Measurements from ENCODE around the gene ZNF565. TPM values are rescaled to one million over a fixed set of nuclear protein-coding genes. Genes with fewer than 3 reads are reported as not detected.

ZNF565 gene
- total and polyA plus RNA-seq, 2 of the 13 experiments (the other 11 are each of a cell fraction or from before 2014, with no cell fraction given) = 1.8 to 5.2 TPM

DNA sequence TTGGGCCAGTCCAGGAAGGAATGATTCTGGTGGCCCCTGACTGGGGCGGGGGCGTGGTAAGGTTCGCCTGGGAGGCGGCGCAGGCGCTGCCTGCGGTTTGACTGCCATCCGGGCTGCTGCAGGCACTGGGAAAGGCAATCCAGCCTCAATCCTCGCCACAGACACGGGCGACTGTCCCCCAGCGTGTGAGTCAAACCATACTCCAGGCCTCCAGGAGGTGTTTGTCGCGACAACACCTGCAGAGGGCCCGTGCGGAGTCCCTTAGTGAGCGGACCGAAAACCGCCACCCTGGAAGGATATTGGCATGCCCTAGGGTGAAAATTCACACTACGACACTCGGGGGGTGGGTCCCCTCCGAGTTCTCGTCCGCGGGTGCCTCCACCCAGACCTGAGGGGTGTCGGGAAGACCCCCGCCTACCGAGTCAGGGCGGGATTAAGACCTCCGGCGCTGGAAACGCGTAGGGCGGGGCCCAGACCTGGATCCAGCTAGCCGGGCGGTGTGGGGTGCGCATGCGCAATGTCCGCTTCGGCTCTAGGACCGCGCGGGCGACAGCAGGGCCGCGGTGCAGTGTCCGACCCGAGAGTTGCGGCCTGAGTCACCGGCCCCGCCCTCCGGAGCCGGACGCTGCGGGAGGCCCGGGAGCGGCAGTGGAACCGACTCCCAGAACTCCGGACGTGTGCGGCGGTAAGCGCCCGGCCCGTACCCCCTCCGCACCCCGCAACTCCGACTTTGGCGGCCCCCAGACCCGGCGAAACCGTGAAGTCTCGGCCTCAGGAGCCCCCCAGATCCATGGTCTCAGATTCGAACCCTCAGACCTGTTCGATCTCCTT, 74.8 kb downstream of the ZNF565 start, which contains the start of gene CAPNS1 (continued):
- peak; percentile 67 for TF ChIP-seq PATZ1 (CRISPR knock-in tag; IDR thresholded peaks at IDR 0.05)
- TF ChIP-seq KAT7 (CRISPR knock-in tag; IDR thresholded peaks at IDR 0.05; ENCODE audit: borderline replicate concordance) = peak; percentile 60; the same call in 1 of the 2 replicates
- TF ChIP-seq, protein P1, sequence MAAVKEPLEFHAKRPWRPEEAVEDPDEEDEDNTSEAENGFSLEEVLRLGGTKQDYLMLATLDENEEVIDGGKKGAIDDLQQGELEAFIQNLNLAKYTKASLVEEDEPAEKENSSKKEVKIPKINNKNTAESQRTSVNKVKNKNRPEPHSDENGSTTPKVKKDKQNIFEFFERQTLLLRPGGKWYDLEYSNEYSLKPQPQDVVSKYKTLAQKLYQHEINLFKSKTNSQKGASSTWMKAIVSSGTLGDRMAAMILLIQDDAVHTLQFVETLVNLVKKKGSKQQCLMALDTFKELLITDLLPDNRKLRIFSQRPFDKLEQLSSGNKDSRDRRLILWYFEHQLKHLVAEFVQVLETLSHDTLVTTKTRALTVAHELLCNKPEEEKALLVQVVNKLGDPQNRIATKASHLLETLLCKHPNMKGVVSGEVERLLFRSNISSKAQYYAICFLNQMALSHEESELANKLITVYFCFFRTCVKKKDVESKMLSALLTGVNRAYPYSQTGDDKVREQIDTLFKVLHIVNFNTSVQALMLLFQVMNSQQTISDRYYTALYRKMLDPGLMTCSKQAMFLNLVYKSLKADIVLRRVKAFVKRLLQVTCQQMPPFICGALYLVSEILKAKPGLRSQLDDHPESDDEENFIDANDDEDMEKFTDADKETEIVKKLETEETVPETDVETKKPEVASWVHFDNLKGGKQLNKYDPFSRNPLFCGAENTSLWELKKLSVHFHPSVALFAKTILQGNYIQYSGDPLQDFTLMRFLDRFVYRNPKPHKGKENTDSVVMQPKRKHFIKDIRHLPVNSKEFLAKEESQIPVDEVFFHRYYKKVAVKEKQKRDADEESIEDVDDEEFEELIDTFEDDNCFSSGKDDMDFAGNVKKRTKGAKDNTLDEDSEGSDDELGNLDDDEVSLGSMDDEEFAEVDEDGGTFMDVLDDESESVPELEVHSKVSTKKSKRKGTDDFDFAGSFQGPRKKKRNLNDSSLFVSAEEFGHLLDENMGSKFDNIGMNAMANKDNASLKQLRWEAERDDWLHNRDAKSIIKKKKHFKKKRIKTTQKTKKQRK (IDR thresholded peaks at IDR 0.05; ENCODE audit: low read length) = no peak
- no peak for TF ChIP-seq ZNF558 (CRISPR knock-in tag; IDR thresholded peaks at IDR 0.05; ENCODE audit: borderline replicate concordance)
- TF ChIP-seq IRF9 (CRISPR knock-in tag; IDR thresholded peaks at IDR 0.05; ENCODE audit: borderline replicate concordance) = peak; percentile 93; the same call in 1 of the 2 replicates
- TF ChIP-seq JUND (CRISPR knock-in tag; IDR thresholded peaks at IDR 0.05) = peak; percentile 66
- TF ChIP-seq, protein P2, sequence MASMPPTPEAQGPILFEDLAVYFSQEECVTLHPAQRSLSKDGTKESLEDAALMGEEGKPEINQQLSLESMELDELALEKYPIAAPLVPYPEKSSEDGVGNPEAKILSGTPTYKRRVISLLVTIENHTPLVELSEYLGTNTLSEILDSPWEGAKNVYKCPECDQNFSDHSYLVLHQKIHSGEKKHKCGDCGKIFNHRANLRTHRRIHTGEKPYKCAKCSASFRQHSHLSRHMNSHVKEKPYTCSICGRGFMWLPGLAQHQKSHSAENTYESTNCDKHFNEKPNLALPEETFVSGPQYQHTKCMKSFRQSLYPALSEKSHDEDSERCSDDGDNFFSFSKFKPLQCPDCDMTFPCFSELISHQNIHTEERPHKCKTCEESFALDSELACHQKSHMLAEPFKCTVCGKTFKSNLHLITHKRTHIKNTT (CRISPR knock-in tag; IDR thresholded peaks at IDR 0.05) = no peak
- TF ChIP-seq ZSCAN29 (CRISPR knock-in tag; conservative IDR thresholded peaks at IDR 0.05) = peak; percentile 16; the same call in 1 of the 2 replicates
- no peak for TF ChIP-seq MLLT10 (CRISPR knock-in tag; IDR thresholded peaks at IDR 0.05)
- no peak for TF ChIP-seq ZNF737 (CRISPR knock-in tag; IDR thresholded peaks at IDR 0.05; ENCODE audit: borderline replicate concordance)
- TF ChIP-seq ZNF678 (CRISPR knock-in tag; IDR thresholded peaks at IDR 0.05) = no peak
- TF ChIP-seq ZNF652 (CRISPR knock-in tag; IDR thresholded peaks at IDR 0.05; ENCODE audit: borderline replicate concordance, low read depth) = no peak
- peak; percentile 97 for TF ChIP-seq ZBTB7B (CRISPR knock-in tag; IDR thresholded peaks at IDR 0.05)
- no peak for TF ChIP-seq EP300 (IDR thresholded peaks at IDR 0.05; ENCODE audit: low read depth in 2 of 2, low read length in 2 of 2)
- TF ChIP-seq EP300 (CRISPR knock-in tag; IDR thresholded peaks at IDR 0.05; ENCODE audit: borderline replicate concordance) = no peak
- TF ChIP-seq KDM6A (CRISPR knock-in tag; IDR thresholded peaks at IDR 0.05; ENCODE audit: low read depth) = no peak
- TF ChIP-seq, protein P3, sequence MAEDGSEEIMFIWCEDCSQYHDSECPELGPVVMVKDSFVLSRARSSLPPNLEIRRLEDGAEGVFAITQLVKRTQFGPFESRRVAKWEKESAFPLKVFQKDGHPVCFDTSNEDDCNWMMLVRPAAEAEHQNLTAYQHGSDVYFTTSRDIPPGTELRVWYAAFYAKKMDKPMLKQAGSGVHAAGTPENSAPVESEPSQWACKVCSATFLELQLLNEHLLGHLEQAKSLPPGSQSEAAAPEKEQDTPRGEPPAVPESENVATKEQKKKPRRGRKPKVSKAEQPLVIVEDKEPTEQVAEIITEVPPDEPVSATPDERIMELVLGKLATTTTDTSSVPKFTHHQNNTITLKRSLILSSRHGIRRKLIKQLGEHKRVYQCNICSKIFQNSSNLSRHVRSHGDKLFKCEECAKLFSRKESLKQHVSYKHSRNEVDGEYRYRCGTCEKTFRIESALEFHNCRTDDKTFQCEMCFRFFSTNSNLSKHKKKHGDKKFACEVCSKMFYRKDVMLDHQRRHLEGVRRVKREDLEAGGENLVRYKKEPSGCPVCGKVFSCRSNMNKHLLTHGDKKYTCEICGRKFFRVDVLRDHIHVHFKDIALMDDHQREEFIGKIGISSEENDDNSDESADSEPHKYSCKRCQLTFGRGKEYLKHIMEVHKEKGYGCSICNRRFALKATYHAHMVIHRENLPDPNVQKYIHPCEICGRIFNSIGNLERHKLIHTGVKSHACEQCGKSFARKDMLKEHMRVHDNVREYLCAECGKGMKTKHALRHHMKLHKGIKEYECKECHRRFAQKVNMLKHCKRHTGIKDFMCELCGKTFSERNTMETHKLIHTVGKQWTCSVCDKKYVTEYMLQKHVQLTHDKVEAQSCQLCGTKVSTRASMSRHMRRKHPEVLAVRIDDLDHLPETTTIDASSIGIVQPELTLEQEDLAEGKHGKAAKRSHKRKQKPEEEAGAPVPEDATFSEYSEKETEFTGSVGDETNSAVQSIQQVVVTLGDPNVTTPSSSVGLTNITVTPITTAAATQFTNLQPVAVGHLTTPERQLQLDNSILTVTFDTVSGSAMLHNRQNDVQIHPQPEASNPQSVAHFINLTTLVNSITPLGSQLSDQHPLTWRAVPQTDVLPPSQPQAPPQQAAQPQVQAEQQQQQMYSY (CRISPR knock-in tag; IDR thresholded peaks at IDR 0.05) = no peak

All from HepG2 (cell line).